Stomach smooth muscle (tissue), 2 donors: ENCODE data around the gene LARP6.

Experiments used
- H3K27ac ChIP-seq: one replicate; pipeline ENCODE4 v1.7.0; 2013; ENCODE audit warnings: mild to moderate bottlenecking, low read length, inconsistent platforms
- H3K27me3 ChIP-seq, 2 donors: one replicate each; pipeline ENCODE4 v1.7.0; 2013; ENCODE audit warnings: low read length in 2 of 2; ENCODE audit not compliant: insufficient read depth in 2 of 2, control insufficient read depth in 1 of 2
- H3K36me3 ChIP-seq, 2 donors: one replicate each; pipeline ENCODE4 v1.7.0; 2013; ENCODE audit warnings: low read length in 2 of 2; ENCODE audit not compliant: control insufficient read depth in 2 of 2, insufficient read depth in 2 of 2
- H3K4me1 ChIP-seq: one replicate; pipeline ENCODE4 v1.7.0; 2013; ENCODE audit warnings: low read length; ENCODE audit not compliant: control insufficient read depth, insufficient read depth
- H3K4me3 ChIP-seq, 2 donors: one replicate each; pipeline ENCODE4 v1.7.0; 2013; ENCODE audit warnings: low read length in 2 of 2
- H3K9ac ChIP-seq, 2 donors: one replicate each; pipeline ENCODE4 v1.7.0; 2013; ENCODE audit warnings: low read length in 2 of 2, mild to moderate bottlenecking in 1 of 2
- H3K9me3 ChIP-seq, 2 donors: one replicate each; pipeline ENCODE4 v1.7.0; 2013; ENCODE audit warnings: low read length in 2 of 2; ENCODE audit not compliant: control insufficient read depth in 2 of 2
- donor health status: healthy.
- donor health status: Pancreatic carcinoma.

LARP6 gene

DNA sequence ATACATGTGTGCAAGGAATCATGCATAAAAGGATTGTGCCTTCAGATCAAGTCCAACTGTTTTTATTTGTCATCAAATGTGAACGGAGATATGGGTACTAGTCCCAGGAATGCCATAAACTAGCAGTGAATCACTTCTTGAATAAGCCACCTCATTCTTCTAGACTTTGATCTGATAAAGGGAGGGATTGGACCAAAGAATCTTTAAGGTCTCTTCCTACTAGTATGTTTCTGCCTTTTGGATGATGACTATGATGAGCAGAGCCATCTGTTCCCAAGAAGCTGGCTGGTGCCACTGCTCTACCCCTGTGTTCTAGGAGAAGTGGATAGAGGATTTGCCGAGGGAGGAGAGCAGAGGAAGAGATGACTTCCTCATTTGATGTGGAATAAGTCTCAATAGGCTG, 61.8 kb downstream of the LARP6 start:
- Histone ChIP-seq H3K9me3 (no peaks in the 10 kb centered on the region), H3K27me3 (no peaks in the 10 kb centered on the region), H3K36me3 (no peaks in the 10 kb centered on the region), H3K27ac (no peak overlapping the region), H3K4me3 (no peak overlapping the region), H3K9ac (no peak overlapping the region), H3K4me1 (peaks cover 4% of the 10 kb centered on the region)

DNA sequence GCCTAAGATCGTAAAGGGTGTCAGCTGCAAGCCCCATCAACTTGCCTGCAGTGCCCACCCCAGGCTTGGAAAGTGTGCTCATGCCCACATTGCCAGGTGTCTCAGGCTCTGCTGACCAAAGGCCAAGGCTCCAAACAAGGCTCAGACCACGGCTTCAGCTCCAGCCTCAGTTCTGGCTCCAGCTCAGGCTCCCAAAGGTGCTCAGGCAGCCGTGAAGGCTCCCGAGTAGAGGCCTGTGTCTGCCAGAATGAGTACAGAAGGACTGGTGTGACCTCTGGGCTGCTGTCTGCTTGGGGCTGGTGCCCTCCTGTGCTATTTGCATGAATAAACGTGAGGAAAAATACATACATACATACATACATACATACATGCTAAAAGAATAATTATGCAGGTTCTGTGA, 62.7 kb downstream of the LARP6 start:
- H3K27me3 ChIP-seq, result no peaks in the 10 kb centered on the region
- H3K27ac ChIP-seq, result no peak overlapping the region
- H3K9me3 ChIP-seq, result no peaks in the 10 kb centered on the region
- peaks cover 4% of the 10 kb centered on the region for H3K4me1 ChIP-seq
- no peak overlapping the region for H3K9ac ChIP-seq
- H3K36me3 ChIP-seq, result no peaks in the 10 kb centered on the region
- no peak overlapping the region for H3K4me3 ChIP-seq

DNA sequence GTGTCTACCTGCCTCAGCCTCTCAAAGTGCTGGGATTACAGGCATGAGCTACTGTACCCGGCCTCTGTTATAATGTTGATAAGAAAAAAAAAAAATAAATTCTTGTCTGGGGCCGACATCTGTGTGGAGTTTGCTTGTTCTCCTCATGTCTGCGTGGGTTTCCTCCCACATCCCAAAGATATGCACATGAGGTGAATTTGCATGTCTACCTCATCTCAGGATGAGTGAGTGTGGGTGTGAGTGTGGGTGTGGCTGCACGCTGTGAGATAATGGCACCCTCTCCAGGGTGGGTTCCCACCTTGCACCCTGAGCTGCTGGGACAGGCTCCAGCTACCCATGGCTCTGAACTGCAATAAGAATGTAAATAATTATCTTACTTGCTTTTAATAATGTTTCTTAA, 64.7 kb downstream of the LARP6 start:
- no peaks in the 10 kb centered on the region for H3K9me3 ChIP-seq
- no peak overlapping the region for H3K27ac ChIP-seq
- H3K4me1 ChIP-seq, result no peaks in the 10 kb centered on the region
- no peak overlapping the region for H3K9ac ChIP-seq
- H3K27me3 ChIP-seq, result no peaks in the 10 kb centered on the region
- H3K4me3 ChIP-seq, result no peak overlapping the region
- no peaks in the 10 kb centered on the region for H3K36me3 ChIP-seq

GRCh38 chr15:70788114-70789049, 65.6 kb downstream of the LARP6 start:
- Histone ChIP-seq H3K4me3 (no peak overlapping the region), H3K9ac (no peak overlapping the region), H3K36me3 (no peaks in the 10 kb centered on the region), H3K9me3 (no peaks in the 10 kb centered on the region), H3K4me1 (no peaks in the 10 kb centered on the region), H3K27ac (no peak overlapping the region), H3K27me3 (no peaks in the 10 kb centered on the region)

DNA sequence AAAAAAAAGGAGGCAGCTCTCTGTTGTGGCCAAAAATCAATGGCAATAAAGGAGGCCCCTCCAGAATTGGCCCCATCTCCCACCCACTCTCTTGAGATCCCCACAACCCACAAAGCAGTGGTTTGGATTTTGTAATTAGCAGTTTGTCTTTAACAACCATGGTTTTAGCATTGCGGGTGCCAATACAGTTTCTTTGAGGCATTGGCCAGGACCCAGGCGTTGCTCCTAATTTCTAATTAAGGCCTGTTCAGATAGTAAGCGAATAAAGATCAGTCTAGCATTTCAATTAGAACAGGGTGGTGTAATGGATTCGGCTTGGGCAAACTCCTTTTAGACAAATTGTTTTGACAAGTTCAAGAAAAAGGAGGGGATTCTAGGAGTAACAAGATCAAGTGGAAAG, 67.0 kb downstream of the LARP6 start:
- H3K4me1 ChIP-seq, result no peaks in the 10 kb centered on the region
- no peaks in the 10 kb centered on the region for H3K36me3 ChIP-seq
- no peak overlapping the region for H3K27ac ChIP-seq
- H3K9ac ChIP-seq, result no peak overlapping the region
- no peaks in the 10 kb centered on the region for H3K9me3 ChIP-seq
- H3K4me3 ChIP-seq, result no peak overlapping the region
- no peaks in the 10 kb centered on the region for H3K27me3 ChIP-seq

- Histone ChIP-seq H3K9me3 (no peaks in the 10 kb centered on the region), H3K9ac (no peak overlapping the region), H3K4me3 (no peak overlapping the region), H3K27ac (no peak overlapping the region), H3K27me3 (no peaks in the 10 kb centered on the region), H3K36me3 (no peaks in the 10 kb centered on the region), H3K4me1 (no peaks in the 10 kb centered on the region)
These were observed 70.3 kb downstream of the LARP6 start for GRCh38 chr15:70783610-70784022.

GRCh38 chr15:70783041-70783440, 70.9 kb downstream of the LARP6 start:
- no peak overlapping the region for H3K27ac ChIP-seq
- no peak overlapping the region for H3K4me3 ChIP-seq
- H3K36me3 ChIP-seq, result no peaks in the 10 kb centered on the region
- H3K9ac ChIP-seq, result no peak overlapping the region
- no peaks in the 10 kb centered on the region for H3K4me1 ChIP-seq
- no peaks in the 10 kb centered on the region for H3K27me3 ChIP-seq
- no peaks in the 10 kb centered on the region for H3K9me3 ChIP-seq

GRCh38 chr15:70781236-70781635, 72.7 kb downstream of the LARP6 start:
- no peaks in the 10 kb centered on the region for H3K36me3 ChIP-seq
- no peak overlapping the region for H3K4me3 ChIP-seq
- no peak overlapping the region for H3K27ac ChIP-seq
- H3K9me3 ChIP-seq, result no peaks in the 10 kb centered on the region
- H3K9ac ChIP-seq, result no peak overlapping the region
- H3K4me1 ChIP-seq, result no peaks in the 10 kb centered on the region
- H3K27me3 ChIP-seq, result no peaks in the 10 kb centered on the region
